Measurements from ENCODE around the gene MANBA.

DNA sequence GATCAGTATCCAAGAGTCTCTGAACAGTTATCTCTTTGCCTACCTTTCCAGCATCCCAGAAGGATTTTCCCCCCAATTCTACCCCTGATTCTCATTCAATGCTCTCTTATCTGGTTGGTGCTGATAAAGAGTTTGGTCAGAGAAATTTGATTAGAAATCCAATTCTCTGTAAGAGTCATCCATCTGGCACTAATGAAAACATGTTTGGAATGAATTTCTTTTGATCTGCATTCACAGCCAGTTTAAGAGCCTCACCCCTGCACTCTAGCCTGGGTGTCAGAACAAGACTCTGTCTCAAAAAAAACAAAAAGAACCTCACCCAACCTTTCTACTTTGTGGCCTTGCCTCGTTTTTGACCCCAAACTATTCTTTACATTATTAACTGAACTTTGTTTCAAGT, 122.1 kb downstream of the MANBA start:
- TF ChIP-seq CTCF (IDR thresholded peaks at IDR 0.05) = no peak
- TF ChIP-seq EP300 (IDR thresholded peaks at IDR 0.05) = no peak
- TF ChIP-seq POLR2A (IDR thresholded peaks at IDR 0.05) = no peak

All from ovary (tissue), 3 donors.